AG20443 (cell line): ENCODE measurements around the gene MPC1.
"Not testable (repeated sequence)": the region's sequence is repeated elsewhere in the genome, so short reads cannot be mapped to it uniquely, and the experiment has no call there.

Experiments
- DNase-seq: peaks from one replicate; pipeline ENCODE4 v3.0.0; 2012; ENCODE audit warnings: low spot score, mixed read lengths

MPC1 gene

DNA sequence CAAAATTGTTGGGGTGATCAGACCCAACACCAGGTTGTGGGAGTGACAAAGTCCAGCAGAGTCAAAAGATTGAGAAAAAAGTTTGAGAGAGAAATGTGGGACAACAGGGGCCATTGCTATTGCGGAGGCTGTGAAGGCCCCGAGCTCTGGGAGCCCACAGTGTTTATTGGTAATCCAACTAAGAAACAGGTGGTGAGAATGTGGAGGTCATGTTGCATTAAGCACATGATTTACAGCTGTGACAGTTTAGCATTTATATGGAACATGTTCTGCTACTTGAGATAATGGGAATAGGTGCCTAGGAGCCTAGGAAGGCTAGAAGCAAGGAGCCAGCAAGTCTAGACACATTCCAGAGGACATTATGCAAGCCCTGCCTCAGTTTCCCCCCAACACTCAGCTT, 37.8 kb downstream of the MPC1 start:
- not testable (repeated sequence) for DNase-seq

DNA sequence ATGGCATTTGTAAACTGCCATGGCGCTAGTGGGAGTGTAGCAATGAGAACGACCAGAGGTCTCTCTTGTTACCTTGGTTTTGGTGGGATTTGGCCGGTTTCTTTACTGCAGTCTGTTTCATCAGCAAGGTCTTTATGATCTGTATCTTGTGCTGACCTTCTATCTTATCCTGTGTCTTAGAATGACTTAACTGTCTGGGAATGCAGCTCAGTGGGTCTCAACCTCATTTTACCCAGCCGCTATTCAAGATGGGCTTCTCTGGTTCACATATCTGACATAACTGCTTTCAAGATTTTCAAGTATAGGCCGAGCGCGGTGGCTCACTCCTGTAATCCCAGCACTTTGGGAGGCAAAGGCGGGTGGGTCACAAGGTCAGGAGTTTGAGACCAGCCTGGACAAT, 38.5 kb downstream of the MPC1 start:
- DNase-seq: no peak

DNA sequence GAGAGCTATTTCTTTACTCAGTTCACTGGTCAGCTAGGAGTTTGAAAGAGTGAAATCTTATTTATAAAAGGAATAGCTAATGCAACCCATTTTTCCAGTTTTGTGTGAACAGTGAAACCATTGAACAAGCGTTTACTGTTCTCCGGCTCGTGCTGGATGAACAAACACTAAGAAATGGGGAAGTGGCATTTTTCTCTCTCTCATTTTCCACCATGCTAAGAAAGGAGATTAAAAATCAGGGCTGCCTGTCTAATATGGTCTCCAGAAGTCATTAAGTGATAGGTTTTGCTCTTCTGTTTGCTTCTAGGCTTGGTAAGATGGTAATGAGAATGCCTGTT, 39.6 kb downstream of the MPC1 start:
- no peak for DNase-seq

DNA sequence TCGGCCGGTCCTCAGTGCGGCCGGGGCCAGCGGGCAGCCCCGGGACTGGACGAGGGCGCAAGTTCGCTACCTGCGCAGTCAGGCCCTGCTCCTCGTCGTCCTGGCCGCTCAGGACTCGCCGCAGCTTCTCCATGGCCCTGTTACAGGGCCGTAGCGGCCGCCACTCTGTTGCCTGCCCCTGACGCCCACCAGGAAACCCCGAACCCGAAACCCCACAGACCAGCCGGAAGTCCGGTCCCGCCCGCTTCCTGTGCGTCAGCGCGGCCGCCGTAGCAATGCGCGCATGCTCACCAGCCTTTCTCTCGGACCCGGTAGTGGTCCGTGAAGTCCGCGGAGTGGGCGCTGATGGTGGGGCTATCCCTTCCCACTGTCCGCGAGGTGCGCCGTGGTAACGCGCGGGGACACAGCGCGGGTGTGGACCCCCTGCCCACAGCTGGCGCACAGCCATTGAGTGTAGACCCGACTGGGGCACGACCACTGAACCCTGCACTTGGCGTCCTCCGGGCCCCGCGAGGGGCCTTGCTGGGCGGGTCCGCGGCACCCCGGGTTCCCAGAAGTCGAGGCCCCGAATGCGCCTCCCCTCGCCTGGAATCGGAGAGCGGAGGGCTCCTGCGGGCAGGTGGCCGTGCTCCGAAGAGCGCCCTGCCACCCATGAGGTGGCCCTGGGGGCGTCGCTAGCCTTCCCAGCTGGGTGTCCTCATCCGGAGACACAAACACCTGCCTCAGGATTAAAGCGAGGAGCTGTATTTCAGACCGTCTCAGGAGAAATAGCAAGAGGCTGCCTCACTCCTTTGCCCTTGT, 40.2 kb downstream of the MPC1 start, which contains the start of gene SFT2D1:
SFT2D1 (minus strand) TSS at position 197 of the 801 bp plus-strand sequence; CDS start at position 133, 64 bp downstream.
- peak; percentile 98 for DNase-seq

DNA sequence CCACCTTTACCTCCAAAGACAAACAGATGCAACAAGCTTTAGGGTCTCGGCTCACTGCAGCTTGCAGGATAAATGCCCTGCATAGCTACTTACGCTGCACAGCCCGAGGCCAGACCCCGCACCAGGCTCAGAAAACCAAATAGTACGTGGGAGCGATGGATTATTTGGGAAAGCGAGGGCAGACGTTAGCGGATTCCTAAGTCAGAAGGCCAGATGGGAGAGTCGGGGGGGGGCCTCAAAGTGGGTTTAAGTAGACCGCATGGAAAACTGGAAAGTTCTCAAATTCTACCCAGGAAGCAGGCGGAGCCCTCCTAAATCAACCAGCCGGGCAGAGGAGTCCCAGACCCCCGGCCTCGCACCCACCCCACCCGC, 40.8 kb downstream of the MPC1 start:
- no peak for DNase-seq

DNA sequence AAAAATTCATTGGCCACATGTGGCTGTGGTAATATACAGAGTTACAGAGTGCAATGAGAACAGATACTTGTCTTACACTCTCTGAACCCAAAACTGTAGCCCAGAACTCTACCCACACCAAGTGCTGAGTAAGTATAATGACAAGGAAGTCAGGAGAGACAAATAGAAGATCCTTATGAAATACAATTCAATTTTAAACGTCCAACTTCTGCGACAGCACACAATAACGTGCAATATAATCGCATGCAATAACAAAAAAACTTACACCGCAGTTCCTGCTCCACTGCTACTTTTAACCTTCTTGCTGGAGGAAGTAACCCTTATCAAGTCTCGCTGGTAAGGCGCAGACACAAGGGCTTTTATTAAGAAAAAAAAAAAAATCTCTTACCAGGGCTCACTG, 41.3 kb downstream of the MPC1 start:
- DNase-seq: no peak

DNA sequence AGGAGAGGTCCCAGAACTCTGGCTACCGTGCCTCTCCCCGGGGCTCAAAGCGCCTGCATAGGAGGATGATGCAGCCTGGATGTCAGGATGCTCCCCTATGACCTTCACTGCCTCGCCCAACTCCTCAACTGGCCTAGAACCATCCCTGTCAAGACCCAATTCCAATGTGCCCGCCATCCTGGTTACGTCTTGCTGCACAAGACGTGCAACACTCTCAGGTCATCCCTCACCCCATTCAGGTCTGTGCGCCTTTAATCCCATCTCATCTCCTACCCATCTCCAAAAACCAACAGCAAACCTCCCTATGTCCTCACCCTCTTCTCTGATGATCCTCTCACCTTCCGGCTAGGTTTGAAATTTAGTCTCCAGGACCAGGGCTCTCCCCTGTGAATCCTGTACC, 43.9 kb downstream of the MPC1 start:
- DNase-seq: no peak

DNA sequence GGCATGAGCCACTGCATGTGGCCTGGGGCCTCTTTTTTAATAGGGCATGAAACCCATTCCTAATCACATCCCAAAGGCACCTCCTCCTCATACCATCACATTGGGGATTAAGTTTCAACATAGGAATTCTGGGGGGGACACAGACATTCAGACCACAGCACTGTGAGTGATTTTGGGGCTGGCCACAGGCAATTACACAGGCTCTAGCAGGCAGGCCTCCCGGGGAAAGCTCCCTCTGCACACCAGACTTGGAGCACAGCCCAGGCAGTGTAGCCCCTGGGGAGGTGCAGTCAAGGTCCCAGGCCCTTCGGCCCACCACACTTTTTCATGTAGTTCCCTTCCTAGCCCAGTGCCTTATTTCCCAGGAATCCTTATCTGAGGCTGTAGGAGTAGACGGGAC, 45.9 kb downstream of the MPC1 start:
- no peak for DNase-seq

DNA sequence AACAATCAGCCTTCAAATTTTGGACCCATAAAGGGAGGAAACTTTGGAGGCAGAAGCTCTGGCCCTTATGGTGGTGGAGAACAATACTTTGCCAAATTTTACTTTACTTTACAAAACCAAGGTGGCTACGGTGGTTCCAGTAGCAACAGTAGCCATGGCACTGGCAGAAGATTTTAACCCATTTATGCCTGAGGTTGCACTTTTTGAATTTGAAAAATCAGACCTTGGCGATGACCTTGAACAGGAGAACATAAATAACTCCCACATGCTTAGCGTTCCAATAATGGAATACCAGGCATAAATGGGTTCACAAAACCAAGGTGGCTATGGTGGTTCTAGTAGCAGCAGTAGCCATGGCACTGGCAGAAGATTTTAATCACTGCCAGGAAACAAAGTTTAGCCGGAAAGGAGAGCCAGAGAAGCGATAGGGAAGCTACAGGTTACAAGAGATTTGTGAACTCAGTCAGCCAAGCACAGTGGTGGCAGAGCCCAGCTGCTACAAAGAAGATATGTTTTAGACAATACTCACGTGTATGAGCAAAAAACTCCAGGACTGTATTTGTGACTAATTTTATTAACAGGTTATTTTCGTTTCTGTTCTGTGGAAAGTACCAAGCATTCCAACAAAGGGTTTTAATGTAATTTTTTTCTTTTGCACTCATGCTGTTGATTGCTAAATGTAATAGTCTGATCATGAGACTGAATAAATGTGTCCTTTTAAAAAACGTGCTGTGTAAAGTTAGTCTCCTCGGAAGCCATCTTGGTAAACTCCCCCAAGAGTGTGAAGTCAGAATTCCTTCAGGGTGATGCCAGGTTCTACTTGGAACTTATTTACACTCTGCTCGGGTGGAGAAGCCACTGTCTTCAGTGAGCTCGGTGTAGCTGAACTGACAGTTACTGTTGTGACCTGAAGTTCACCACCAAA, 47.1 kb downstream of the MPC1 start:
- DNase-seq: no peak

DNA sequence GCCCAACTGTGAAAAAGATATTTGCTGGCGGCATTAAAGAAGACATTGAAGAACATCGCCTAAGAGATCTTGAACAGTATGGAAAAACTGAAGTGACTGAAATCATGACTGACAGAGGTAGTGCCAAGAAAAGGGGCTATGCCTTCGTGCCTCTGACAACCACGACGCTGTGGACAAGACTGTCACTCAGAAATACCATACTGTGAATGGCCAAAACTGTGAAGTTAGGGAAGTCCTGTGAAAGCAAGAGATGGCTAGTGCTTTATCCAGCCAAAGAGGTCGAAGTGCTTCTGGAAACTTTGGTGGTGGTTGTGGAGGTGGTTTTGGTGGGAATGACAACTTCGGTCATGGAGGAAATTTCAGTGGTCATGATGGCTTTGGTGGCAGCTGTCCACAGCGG, 47.9 kb downstream of the MPC1 start:
- no peak for DNase-seq

DNA sequence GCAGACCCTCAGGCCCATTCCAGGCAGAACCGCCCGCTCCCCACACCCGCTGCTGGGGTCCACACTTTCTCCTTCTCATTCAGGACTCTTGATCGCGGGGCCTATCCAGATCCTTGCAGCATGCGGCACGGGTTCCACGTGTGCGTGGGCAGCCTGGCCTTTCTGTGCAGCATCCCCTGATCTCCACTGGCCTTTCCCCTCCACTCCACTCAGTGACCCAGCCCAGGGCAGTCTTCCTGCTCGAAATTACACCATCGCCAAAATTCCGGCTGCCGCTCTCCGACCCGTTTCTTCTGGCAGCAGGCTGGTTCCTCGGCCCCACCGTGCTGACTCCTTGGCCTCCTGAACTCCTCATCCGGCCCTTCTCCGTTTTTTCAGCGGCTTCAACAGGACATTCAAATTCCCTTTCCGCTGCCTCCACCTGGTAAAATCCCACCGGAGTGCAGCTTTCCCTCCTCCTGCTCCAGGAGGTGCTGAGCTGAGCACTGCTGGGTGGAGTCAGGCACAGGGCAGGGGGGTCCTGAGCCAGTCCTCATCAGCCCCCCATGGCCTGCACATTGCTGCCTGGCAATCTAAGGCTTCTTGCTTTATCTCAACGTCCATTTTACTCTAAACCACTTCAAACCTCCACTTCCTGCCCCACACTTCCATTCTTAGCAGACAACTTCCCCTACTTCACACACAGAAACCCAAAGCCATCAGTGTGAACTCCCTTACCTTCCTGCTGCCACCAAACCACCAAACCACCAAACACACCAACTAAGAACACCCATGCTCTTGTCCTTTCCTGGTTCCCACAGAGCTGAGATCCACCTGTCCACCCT, 49.4 kb downstream of the MPC1 start:
- no peak for DNase-seq

DNA sequence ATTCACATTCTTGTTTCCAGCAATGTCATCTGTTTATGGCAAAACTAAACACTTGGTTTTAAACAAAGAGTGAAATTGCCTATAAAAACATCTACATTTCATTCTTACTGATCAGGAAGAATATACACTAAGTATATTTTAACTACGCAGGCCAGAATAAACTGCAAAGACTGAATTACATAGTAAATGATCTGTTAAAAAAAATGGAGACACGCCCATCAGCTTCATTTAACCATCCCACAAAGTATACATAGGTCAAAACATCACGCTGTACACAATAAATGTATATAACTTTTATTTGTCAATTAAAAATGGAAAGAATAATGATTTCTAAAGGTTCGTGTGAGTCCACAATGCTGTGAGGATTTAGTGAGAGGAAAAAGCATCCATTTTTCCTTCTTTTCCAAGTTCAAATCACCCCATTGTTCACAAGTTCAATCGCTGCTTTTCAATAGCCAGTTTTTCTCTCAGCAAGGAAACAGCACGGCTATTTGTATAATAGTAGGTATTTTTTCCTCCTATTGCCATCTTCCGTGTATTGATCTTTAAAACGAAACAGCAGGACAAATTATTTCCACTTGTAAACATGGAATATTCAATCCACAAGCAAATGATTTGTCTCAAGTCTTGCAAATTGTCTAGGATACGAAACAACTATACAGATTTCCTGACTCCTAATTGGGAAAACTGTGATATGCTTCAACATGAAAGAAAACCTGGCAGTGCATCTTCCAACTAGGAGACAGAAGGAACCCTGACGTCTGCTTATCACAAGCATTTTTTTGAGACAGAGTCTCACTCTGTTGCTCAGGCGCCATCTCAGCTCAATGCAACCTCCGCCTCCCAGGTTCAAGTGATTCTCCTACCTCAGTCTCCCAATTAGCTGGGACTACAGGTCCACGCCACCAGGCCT, 51.0 kb downstream of the MPC1 start:
- no peak for DNase-seq

DNA sequence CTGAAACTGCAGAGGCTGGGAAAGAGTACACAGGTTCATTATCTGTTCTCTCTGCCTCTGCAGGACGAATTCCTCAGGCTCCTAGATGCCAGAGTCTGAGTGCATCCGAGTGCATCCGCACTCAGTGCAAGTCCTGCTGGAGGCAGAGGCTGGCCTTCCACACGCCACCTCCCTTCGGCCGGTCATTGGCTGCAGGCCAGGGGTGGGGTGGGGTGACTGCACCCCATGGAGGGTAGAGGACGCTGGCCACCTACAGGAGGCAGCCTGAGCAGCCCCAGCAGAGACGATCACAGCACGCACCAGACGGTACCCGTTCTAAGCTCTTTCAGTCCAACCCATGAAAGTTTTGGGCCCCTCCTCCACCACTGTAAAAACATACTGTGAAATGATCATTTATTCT, 52.1 kb downstream of the MPC1 start:
- peak; percentile 40 for DNase-seq

DNA sequence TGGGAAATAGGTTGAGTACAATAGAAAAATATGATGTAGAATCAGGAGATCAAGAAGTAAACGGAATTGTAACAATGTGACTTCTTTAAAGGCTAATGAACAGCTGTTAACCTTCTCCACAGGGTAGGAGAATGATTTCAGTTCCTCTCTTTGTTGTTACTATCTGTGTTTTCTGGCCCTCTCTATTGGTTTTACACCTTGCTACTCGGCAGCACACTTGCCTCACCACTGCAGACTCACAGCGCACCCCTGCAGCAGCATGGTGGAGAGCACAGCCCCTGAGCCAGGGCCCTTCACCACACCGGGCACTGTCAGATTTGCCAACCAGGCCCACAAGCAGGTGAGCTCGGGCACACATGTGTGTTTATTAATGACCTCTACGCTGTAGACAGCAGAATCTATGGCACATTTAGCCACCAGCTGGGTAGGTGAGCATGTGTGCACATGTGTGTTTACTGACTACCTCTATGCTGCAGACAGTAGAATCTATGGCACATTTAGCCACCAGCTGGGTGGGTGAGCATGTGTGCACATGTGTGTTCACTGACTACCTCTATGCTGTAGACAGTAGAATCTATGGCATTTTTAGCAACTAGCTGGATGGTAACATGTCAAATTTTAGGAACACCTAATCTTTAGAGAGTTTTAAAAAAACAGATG, 57.2 kb downstream of the MPC1 start:
- no peak for DNase-seq

DNA sequence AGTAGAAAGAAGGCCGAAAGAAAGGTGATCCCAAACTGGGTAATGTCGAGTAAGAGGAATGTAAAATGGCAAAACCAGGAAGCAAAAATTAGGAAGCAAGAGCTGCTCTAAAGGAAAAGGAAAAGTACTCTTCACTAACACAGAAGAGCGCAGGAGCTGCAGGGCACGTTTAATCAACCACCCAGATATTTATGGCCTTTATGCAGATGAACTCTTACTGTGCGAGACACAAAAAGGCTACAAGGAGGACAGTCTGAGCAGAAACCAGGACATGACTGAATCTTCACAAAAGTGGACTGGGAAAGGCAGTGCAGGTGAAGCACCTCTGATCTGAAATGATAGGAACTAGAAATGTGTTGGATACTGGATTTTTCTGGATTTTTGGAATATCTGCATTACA, 59.3 kb downstream of the MPC1 start:
- DNase-seq: no peak

DNA sequence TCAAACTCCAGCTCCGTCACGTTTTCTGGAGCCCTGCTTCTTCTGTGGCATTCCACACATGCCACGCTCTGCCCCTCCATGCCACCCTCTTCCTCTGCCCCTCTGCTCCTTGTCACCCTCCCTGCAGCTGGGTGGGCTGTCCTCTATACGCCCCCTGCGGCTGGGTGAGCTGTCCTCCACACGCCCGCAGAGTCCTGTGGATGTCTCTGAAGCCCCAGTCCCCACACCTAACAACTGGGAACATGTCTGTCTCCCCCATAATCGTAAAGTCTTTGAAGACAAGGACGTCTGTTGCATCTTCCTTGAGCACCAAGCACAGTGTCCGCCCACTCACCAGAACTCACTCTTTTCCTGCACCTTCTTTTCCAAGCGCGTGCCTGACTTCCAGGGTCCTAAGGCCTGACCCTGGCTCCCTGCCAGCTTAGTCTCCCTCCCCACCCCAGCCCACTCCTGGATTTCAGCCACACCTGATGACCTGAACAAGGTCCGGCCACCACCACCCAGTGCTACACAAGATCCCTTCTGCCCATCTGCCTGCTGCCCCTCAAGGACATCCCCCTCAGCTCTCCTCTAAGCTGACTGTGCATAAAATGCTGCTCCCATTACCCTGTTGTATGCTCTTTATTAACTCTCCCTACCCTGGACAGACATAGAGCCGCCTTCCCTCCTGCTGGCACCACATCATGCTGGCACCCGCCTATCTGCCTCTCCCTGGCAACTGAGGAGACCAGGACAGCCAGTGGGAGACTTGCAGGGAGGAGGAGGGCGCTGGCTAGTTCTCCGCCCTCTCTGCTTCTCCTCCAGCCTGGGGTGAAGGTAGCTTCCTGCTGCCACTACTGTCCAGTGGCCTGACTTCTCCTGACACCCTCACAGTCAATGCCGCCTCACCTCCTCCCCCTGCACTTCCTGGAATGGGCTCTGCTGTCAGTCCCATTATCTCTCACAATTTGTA, 63.8 kb downstream of the MPC1 start:
- no peak for DNase-seq

DNA sequence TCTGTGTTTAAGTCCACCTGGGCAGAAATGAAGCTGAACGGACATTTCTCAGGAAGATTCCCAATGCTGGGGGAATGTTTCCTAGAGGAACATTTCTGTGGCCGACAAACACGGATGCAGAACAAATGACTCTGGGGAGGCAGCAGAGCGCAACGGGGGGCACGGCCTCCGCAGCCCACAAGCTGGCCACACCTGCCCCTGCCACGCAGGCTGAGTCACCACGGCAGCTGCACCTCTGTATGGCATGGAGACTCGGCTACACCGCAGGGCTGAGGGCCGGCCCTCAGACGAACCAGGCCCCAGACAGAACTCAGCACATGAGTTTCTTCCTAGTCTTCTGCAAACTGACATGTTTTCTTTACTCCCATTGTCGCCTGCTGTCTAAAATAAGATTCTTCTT, 64.5 kb downstream of the MPC1 start:
- no peak for DNase-seq

DNA sequence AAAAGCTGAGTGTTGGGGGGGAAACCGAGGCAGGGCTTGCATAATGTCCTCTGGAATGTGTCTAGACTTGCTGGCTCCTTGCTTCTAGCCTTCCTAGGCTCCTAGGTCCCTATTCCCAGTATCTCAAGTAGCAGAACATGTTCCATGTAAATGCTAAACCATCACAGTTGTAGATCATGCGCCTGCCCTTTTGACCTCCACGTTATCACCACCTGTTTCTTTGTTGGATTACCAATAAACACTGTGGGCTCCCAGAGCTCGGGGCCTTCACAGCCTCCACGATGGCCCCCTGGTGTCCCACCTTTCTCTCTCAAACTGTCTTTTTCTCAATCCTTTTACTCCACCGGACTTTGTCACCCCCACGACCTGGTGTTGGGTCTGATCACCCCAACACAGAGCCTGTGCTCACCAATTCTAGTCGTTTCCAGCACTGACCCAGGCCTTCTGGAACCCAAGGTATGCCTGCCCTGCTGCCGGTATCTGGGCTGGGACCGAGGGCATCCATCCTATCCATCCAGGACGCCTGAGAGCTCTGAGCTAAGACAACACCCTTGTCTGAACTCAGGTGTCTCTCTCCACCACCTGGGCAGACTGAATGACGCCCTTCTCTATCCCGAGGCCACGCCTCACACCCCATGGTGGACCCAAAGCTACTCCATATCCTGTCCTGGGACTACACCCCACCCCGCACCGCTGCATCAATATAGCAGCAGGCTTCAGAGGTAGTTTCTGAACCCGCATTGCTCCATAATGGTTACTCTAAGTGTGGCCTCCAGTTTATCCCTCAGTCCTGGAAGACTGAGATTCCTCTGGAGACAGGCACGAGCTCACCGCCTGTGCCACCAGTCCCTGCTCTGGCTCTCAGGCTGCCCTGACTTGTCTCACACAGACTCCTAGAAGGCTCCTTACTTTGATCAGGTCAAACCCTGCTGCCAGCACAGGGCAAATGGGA, 65.2 kb downstream of the MPC1 start:
- DNase-seq: no peak
